IMR-90 (cell line): ENCODE data around the gene ERGIC2. TPM values are rescaled to one million over a fixed set of nuclear protein-coding genes. Genes with fewer than 3 reads are reported as not detected.

Experiments
- ATAC-seq: fragments of 200-7000 bp; cut with Tn5 transposase; 2 replicates; pipeline ENCODE4 v1.9.1; 2020; ENCODE audit warnings: low read depth, mild to moderate bottlenecking, moderate library complexity
- BruUV-seq: library from RNA; stranded (reverse); fragments of 400-500 nt; replicated peaks from 2 replicates; lab custom pipeline; 2021; lab: Mats Ljungman, UMichigan
- CTCF ChIA-PET: fragments of 300-600 bp; formaldehyde crosslinking; extraction: SDS; loops from one replicate; lab custom pipeline; 2021; ENCODE audit warnings: antibody characterized with exemption; lab: Yijun Ruan, JAX
- POLR2A ChIA-PET: fragments of 300-600 bp; sonication (Branson Sonifier 250); formaldehyde crosslinking; loops from one replicate; lab custom pipeline; 2022; ENCODE audit warnings: antibody characterized with exemption; ENCODE audit not compliant: unreplicated experiment; lab: Charles Lee
- DNase-seq: peaks from one replicate; pipeline ENCODE4 v3.0.0; 2013
- H2AFZ ChIP-seq: replicated peaks from 2 replicates; pipeline ENCODE3; 2013; ENCODE audit warnings: low read length, mild to moderate bottlenecking; ENCODE audit not compliant: poor library complexity
- H2AK5ac ChIP-seq: 2 replicates; pipeline ENCODE4 v1.6.1; 2013; ENCODE audit warnings: low read depth, low read length, inconsistent platforms
- H2AK9ac ChIP-seq: replicated peaks from 2 replicates; pipeline ENCODE3; 2013; ENCODE audit warnings: mild to moderate bottlenecking, low read depth, low read length, moderate library complexity; ENCODE audit not compliant: poor library complexity
- H2BK120ac ChIP-seq: 2 replicates; pipeline ENCODE4 v1.6.1; 2013; ENCODE audit warnings: low read depth, low read length, inconsistent platforms
- H2BK15ac ChIP-seq: 3 replicates; pipeline ENCODE4 v1.6.1; 2013; ENCODE audit warnings: low read depth, low read length, inconsistent platforms
- H2BK20ac ChIP-seq: 2 replicates; pipeline ENCODE4 v1.6.1; 2013; ENCODE audit warnings: low read depth, mild to moderate bottlenecking, inconsistent platforms, low read length, moderate library complexity
- H2BK5ac ChIP-seq: 2 replicates; pipeline ENCODE4 v1.6.1; 2013; ENCODE audit warnings: mild to moderate bottlenecking, low read depth, low read length, inconsistent platforms; ENCODE audit not compliant: poor library complexity, severe bottlenecking
- H3K14ac ChIP-seq: replicated peaks from 2 replicates; pipeline ENCODE4 v1.6.1; 2013; ENCODE audit warnings: low read depth, low read length, inconsistent platforms
- H3K18ac ChIP-seq: 2 replicates; pipeline ENCODE4 v1.6.1; 2013; ENCODE audit warnings: low read depth, low read length, control low read depth
- H3K23ac ChIP-seq: 2 replicates; pipeline ENCODE4 v1.6.1; 2013; ENCODE audit warnings: low read depth, low read length, inconsistent platforms
- H3K27ac ChIP-seq: 2 replicates; pipeline ENCODE4 v1.5.1; 2013; ENCODE audit warnings: mild to moderate bottlenecking, control low read depth, low read length; ENCODE audit not compliant: insufficient read depth
- H3K27me3 ChIP-seq: 2 replicates; pipeline ENCODE4 v1.6.1; 2013; ENCODE audit warnings: low read length; ENCODE audit not compliant: control insufficient read depth, insufficient read depth
- H3K36me3 ChIP-seq: 2 replicates; pipeline ENCODE4 v1.6.1; 2013; ENCODE audit warnings: low read length, mixed read lengths; ENCODE audit not compliant: control insufficient read depth, insufficient read depth
- H3K4ac ChIP-seq: 2 replicates; pipeline ENCODE4 v1.6.1; 2013; ENCODE audit warnings: low read depth, low read length, inconsistent platforms
- H3K4me1 ChIP-seq: 2 replicates; pipeline ENCODE4 v1.6.1; 2013; ENCODE audit warnings: low read length, mixed read lengths; ENCODE audit not compliant: control insufficient read depth, insufficient read depth
- H3K4me2 ChIP-seq: 2 replicates; pipeline ENCODE4 v1.6.1; 2013; ENCODE audit warnings: low read depth, mild to moderate bottlenecking, control low read depth, low read length, moderate library complexity
- H3K4me3 ChIP-seq: 2 replicates; pipeline ENCODE4 v1.5.1; 2013; ENCODE audit warnings: low read depth, mild to moderate bottlenecking, control low read depth, low read length, moderate library complexity; ENCODE audit not compliant: insufficient read depth
- H3K56ac ChIP-seq: 2 replicates; pipeline ENCODE4 v1.6.1; 2013; ENCODE audit warnings: low read length, inconsistent platforms; ENCODE audit not compliant: insufficient read depth; ENCODE audit errors: extremely low read depth
- H3K79me1 ChIP-seq, 2 experiments: 2 replicates each; pipeline ENCODE4 v1.6.1; 2013; ENCODE audit warnings: low read length in 2 of 2, inconsistent platforms in 1 of 2, low read depth in 1 of 2
- H3K9ac ChIP-seq: 2 replicates; pipeline ENCODE4 v1.6.1; 2013; ENCODE audit warnings: low read depth, low read length, control low read depth
- H3K9me1 ChIP-seq: 2 replicates; pipeline ENCODE4 v1.6.1; 2013; ENCODE audit warnings: low read length, inconsistent platforms; ENCODE audit not compliant: insufficient read depth
- H3K9me3 ChIP-seq: 2 replicates; pipeline ENCODE4 v1.6.1; 2013; ENCODE audit warnings: low read length; ENCODE audit not compliant: control insufficient read depth, insufficient read depth
- H4K20me1 ChIP-seq: 2 replicates; pipeline ENCODE4 v1.6.1; 2013; ENCODE audit warnings: low read length, inconsistent platforms; ENCODE audit not compliant: insufficient read depth
- H4K5ac ChIP-seq: 2 replicates; pipeline ENCODE4 v1.6.1; 2013; ENCODE audit warnings: mild to moderate bottlenecking, low read depth, low read length, control low read depth
- H4K8ac ChIP-seq, 2 experiments: 2 replicates each; pipeline ENCODE4 v1.6.1; 2013; ENCODE audit warnings: low read depth in 2 of 2, low read length in 2 of 2, control low read depth in 1 of 2, inconsistent platforms in 1 of 2
- H4K91ac ChIP-seq: 2 replicates; pipeline ENCODE4 v1.6.1; 2013; ENCODE audit warnings: low read depth, low read length, inconsistent platforms; ENCODE audit not compliant: insufficient read depth
- CEBPB ChIP-seq: IDR thresholded peaks from 2 replicates; pipeline ENCODE4 v1.6.1; 2012; ENCODE audit warnings: low read depth, low read length, improper control_type of control experiment
- CHD1 ChIP-seq: IDR thresholded peaks from 2 replicates; pipeline ENCODE4 v1.6.1; 2012; ENCODE audit warnings: low read depth, low read length, improper control_type of control experiment
- FOS ChIP-seq: fragments of 150-350 bp; IDR thresholded peaks from 2 replicates; pipeline ENCODE4 v1.6.1; 2016; ENCODE audit warnings: low read depth, low read length
- MAFK ChIP-seq: IDR thresholded peaks from 2 replicates; pipeline ENCODE4 v1.6.1; 2012; ENCODE audit warnings: low read depth, low read length, improper control_type of control experiment
- MXI1 ChIP-seq: IDR thresholded peaks from 2 replicates; pipeline ENCODE4 v1.6.1; 2012; ENCODE audit warnings: low read depth, mild to moderate bottlenecking, low read length, moderate library complexity, borderline replicate concordance
- POLR2A ChIP-seq: IDR thresholded peaks from 2 replicates; pipeline ENCODE4 v1.6.1; 2012; ENCODE audit warnings: mild to moderate bottlenecking, low read depth, low read length
- RCOR1 ChIP-seq: IDR thresholded peaks from 2 replicates; pipeline ENCODE4 v1.6.1; 2012; ENCODE audit warnings: mild to moderate bottlenecking, low read length, improper control_type of control experiment; ENCODE audit not compliant: insufficient replicate concordance
- WGBS, 2 experiments: methylation state at CpG; one replicate each; pipeline versions ENCODE4 v1.1.5 to v1.1.7; 2013; ENCODE audit warnings: missing lambda C conversion rate in 2 of 2; ENCODE audit not compliant: insufficient read length in 1 of 2; ENCODE audit errors: extremely low coverage in 2 of 2; 5-methylcytosine and 5-hydroxymethylcytosine counted together
- dilution Hi-C: fragments of 300-500 bp; cut with HindIII; formaldehyde crosslinking; loops from one replicate; pipeline ENCODE4 v1.14.3; 2018; ENCODE audit warnings: low sequenced_read_pairs; ENCODE audit not compliant: unreplicated experiment
- in situ Hi-C: fragments of 300-500 bp; cut with MboI; formaldehyde crosslinking; loops from 3 replicates; pipeline ENCODE4 v1.14.3; 2019; ENCODE audit warnings: low sequenced_read_pairs, inconsistent platforms, mixed read lengths
- intact Hi-C: fragments of 100-400 bp; cut with micrococcal nuclease; formaldehyde crosslinking; loops from 2 replicates; pipeline ENCODE4 v1.10.0; 2022
- polyA plus RNA-seq, 3 experiments: library from polyadenylated mRNA; depleted of rRNA; stranded (reverse); fragments of >200 nt; gene quantifications; 2 replicates each; pipeline ENCODE4 v1.2.3, GENCODE V29; 2012; ENCODE audit warnings: low replicate concordance in 1 of 3
- total RNA-seq: library from RNA; depleted of rRNA; stranded (reverse); fragments of >200 nt; gene quantifications from 2 replicates; pipeline ENCODE4 v1.2.3, GENCODE V29; 2012
- TF ChIP-seq, protein P1 (sequence below): fragments of 150-350 bp; IDR thresholded peaks from 2 replicates; pipeline ENCODE4 v1.6.1; 2016; ENCODE audit warnings: low read depth, mild to moderate bottlenecking, low read length, moderate library complexity, borderline replicate concordance
- TF ChIP-seq, protein P2 (sequence below): fragments of 150-350 bp; IDR thresholded peaks from 2 replicates; pipeline ENCODE4 v1.6.1; 2017; ENCODE audit warnings: mild to moderate bottlenecking, antibody characterized with exemption, low read length, low read depth
- TF ChIP-seq, protein P3 (sequence below): conservative IDR thresholded peaks from 2 replicates; pipeline ENCODE4 v1.5.1; 2012; ENCODE audit warnings: mild to moderate bottlenecking, low read depth, low read length, improper control_type of control experiment

ERGIC2 gene
- total and polyA plus RNA-seq, 2 of the 4 experiments (the other 2 are of a cell fraction): 41.0 to 45.3 TPM

DNA sequence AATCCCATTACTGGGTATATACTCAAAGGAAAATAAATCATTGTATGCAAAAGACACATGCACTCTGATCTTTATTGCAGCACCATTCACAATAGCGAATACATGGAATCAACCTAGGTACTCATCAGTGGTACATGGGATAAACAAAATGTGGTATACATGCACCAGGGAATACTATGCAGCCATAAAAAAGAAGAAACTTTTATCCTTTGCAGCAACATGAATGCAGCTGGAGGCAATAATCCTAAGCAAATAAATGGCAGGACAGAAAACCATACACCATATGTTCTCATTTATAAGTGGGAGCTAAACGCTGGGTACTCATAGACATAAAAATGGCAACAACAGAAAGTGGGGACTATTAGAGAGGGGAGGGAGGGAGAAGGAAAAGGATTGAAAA lies 15.9 kb downstream of the ERGIC2 start:
- peaks cover 3 to 6% of the 10 kb centered on the region in 2 experiments; a peak in 3 of 4 replicates for H3K79me1 ChIP-seq

More for the DNA sequence above, 15.9 kb downstream of the ERGIC2 start:
- Histone ChIP-seq H2BK5ac (no peak overlapping the region), H3K4me3 (no peak overlapping the region), H3K27me3 (no peaks in the 10 kb centered on the region), H2BK20ac (no peak overlapping the region), H3K56ac (no peak overlapping the region), H3K9ac (no peak overlapping the region), H2BK15ac (no peak overlapping the region), H2AFZ (no peak overlapping the region), H2AK9ac (no peak overlapping the region), H3K4me2 (no peak overlapping the region), H3K4ac (no peak overlapping the region), H3K9me1 (no peaks in the 10 kb centered on the region), H2AK5ac (no peak overlapping the region), H4K20me1 (no peaks in the 10 kb centered on the region), H3K36me3 (peaks cover 11% of the 10 kb centered on the region; the same call in 1 of the 2 replicates), H4K8ac (no peak overlapping the region), H3K18ac (no peak overlapping the region), H4K91ac (no peak overlapping the region), H3K9me3 (no peaks in the 10 kb centered on the region), H3K27ac (no peak overlapping the region), H4K5ac (no peak overlapping the region), H3K14ac (no peak overlapping the region), H3K4me1 (no peaks in the 10 kb centered on the region), H3K23ac (no peak overlapping the region), H2BK120ac (no peak overlapping the region)
- WGBS, 2 experiments: no CpG with 5 or more reads among the region's 2 CpGs
- ATAC-seq (no peak), DNase-seq (no peak)
- intact Hi-C loops (no loop called here), in situ Hi-C loops (no loop called here), dilution Hi-C loops (no loop called here)
- no TSS peak for BruUV-seq
- no peak for TF ChIP-seq MAFK
- TF ChIP-seq FOS: no peak
- no peak for TF ChIP-seq CEBPB
- TF ChIP-seq, protein P1, sequence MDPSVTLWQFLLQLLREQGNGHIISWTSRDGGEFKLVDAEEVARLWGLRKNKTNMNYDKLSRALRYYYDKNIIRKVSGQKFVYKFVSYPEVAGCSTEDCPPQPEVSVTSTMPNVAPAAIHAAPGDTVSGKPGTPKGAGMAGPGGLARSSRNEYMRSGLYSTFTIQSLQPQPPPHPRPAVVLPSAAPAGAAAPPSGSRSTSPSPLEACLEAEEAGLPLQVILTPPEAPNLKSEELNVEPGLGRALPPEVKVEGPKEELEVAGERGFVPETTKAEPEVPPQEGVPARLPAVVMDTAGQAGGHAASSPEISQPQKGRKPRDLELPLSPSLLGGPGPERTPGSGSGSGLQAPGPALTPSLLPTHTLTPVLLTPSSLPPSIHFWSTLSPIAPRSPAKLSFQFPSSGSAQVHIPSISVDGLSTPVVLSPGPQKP: no peak
- TF ChIP-seq RCOR1: no peak
- no peak for TF ChIP-seq CHD1
- TF ChIP-seq, protein P2, sequence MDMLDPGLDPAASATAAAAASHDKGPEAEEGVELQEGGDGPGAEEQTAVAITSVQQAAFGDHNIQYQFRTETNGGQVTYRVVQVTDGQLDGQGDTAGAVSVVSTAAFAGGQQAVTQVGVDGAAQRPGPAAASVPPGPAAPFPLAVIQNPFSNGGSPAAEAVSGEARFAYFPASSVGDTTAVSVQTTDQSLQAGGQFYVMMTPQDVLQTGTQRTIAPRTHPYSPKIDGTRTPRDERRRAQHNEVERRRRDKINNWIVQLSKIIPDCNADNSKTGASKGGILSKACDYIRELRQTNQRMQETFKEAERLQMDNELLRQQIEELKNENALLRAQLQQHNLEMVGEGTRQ: no peak
- TF ChIP-seq MXI1: no peak
- TF ChIP-seq POLR2A: no peak
- TF ChIP-seq, protein P3, sequence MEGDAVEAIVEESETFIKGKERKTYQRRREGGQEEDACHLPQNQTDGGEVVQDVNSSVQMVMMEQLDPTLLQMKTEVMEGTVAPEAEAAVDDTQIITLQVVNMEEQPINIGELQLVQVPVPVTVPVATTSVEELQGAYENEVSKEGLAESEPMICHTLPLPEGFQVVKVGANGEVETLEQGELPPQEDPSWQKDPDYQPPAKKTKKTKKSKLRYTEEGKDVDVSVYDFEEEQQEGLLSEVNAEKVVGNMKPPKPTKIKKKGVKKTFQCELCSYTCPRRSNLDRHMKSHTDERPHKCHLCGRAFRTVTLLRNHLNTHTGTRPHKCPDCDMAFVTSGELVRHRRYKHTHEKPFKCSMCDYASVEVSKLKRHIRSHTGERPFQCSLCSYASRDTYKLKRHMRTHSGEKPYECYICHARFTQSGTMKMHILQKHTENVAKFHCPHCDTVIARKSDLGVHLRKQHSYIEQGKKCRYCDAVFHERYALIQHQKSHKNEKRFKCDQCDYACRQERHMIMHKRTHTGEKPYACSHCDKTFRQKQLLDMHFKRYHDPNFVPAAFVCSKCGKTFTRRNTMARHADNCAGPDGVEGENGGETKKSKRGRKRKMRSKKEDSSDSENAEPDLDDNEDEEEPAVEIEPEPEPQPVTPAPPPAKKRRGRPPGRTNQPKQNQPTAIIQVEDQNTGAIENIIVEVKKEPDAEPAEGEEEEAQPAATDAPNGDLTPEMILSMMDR: no peak
- ChIA-PET CTCF (no interaction called here), POLR2A (no interaction called here)
